Erythroblast (primary cell): Measurements from ENCODE around the gene ETV3L.

ENCODE experiments used
- GATA1 ChIP-seq: IDR thresholded peaks from 2 replicates; pipeline ENCODE4 v1.6.1; 2011; ENCODE audit warnings: low read depth, mild to moderate bottlenecking, control low read depth, low read length, moderate library complexity
- POLR2A ChIP-seq: IDR thresholded peaks from 2 replicates; pipeline ENCODE4 v1.6.1; 2011; ENCODE audit warnings: mild to moderate bottlenecking, low read length

DNA sequence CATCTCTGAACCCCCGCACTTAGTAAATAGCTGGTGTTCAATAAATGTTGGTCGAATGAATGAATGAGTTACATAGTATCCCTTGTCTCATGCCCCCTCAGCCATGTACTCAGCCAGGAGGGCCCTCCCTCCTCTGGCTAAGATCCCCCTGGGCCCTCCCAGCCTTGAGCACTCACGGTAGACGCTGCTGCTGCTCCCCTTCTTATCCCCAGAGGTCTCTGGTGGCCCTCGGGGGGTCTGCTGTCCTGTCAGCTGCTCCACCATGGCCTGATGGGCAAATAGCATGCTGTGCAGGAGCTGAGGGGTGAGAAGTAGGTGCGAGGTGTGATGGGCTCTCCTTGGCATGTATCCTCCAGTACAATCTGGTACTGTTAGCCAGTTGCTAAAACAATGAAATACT lies 1.9 kb downstream of the ETV3L start:
- TF ChIP-seq POLR2A (no peak), GATA1 (no peak)
